GM19240 (cell line): Measurements from ENCODE around the gene ING5.
"Not testable (repeated sequence)": the region's sequence is repeated elsewhere in the genome, so short reads cannot be mapped to it uniquely, and the experiment has no call there.

Experiments used
- DNase-seq: peaks from one replicate; pipeline ENCODE4 v3.0.0; 2011; ENCODE audit warnings: low spot score; ENCODE audit not compliant: insufficient read length

Gene ING5

GRCh38 chr2:241738040-241738686 is 36.3 kb downstream of the ING5 start:
- DNase-seq = no peak

- no peak for DNase-seq
Measured at GRCh38 chr2:241739177-241739576, 37.3 kb downstream of the ING5 start.

- DNase-seq = no peak
Measured at GRCh38 chr2:241739651-241740050, 37.8 kb downstream of the ING5 start.

- DNase-seq = no peak
Measured at GRCh38 chr2:241741016-241741415, 39.2 kb downstream of the ING5 start.

GRCh38 chr2:241742320-241742939 is 40.6 kb downstream of the ING5 start:
- no peak for DNase-seq

- not testable (repeated sequence) for DNase-seq
Measured at GRCh38 chr2:241743008-241743407, 41.2 kb downstream of the ING5 start.

- DNase-seq = no peak
Measured at GRCh38 chr2:241743620-241744019, 41.8 kb downstream of the ING5 start.

GRCh38 chr2:241744028-241744754 is 42.4 kb downstream of the ING5 start:
- DNase-seq = no peak

- DNase-seq = no peak
Measured at GRCh38 chr2:241745276-241745675, 43.4 kb downstream of the ING5 start.

GRCh38 chr2:241746084-241746483 is 44.2 kb downstream of the ING5 start:
- no peak for DNase-seq

- no peak for DNase-seq
Measured at GRCh38 chr2:241748468-241749256, 46.8 kb downstream of the ING5 start.

- DNase-seq = no peak
Measured at GRCh38 chr2:241750076-241750840, 48.4 kb downstream of the ING5 start.

GRCh38 chr2:241751152-241751551 is 49.3 kb downstream of the ING5 start:
- DNase-seq = no peak

GRCh38 chr2:241751776-241752175 is 49.9 kb downstream of the ING5 start:
- DNase-seq = no peak

GRCh38 chr2:241752253-241752652 is 50.4 kb downstream of the ING5 start:
- no peak for DNase-seq

- no peak for DNase-seq
Measured at GRCh38 chr2:241752689-241753276, 50.9 kb downstream of the ING5 start.

- no peak for DNase-seq
Measured at GRCh38 chr2:241753493-241753892, 51.7 kb downstream of the ING5 start.

GRCh38 chr2:241754042-241754441 is 52.2 kb downstream of the ING5 start:
- DNase-seq = no peak

GRCh38 chr2:241755166-241755565 is 53.3 kb downstream of the ING5 start:
- DNase-seq = no peak

- DNase-seq = no peak
Measured at GRCh38 chr2:241755777-241756176, 53.9 kb downstream of the ING5 start.
